ENCODE results near the gene FAM13A.

The FAM13A gene

DNA sequence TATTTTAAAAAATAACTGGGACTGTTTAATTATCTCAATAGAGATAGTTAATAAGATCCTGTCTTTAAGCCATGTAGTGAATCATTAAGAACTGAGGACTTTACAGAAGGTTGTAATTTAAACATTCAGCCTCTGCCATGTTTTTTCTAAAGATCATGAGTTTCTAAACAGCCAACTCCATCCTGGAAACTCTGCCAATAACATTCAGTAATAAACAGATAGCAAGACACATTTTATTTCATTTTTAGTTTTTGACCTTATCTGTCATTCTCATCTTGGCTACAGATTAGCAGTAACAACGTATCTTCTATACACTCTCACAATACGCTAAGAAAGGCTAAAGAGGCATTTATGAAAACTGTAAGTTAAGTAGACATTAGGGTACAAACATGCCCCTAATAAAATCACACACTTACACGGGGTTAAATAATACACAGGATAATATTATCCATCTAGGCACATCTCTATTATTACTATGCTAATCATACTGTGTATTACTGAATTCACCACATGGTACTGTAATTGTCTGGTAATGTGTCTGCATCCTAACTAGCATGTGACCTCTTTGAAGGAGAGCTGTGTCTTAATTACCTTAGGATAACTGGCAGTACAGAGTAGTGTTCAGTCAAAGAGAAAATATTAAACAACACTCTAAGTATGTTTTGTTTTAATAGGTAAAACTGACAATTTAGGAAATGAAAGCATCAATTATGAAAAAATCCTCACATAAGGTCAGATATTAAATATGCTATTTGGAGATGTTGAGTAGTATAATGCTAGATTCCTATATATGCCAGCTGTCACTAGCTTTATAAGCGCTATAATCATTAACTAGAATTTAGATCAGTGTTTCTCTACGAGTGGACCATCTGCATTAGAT is 236.9 kb downstream of the FAM13A start:
- DNase-seq (ENCODE audit: insufficient read length, low spot score) = no peak
- no peak for FAIRE-seq
- TF ChIP-seq SPI1 (IDR thresholded peaks at IDR 0.05; ENCODE audit: low read depth, low read length) (no peak), TAF1 (IDR thresholded peaks at IDR 0.05; ENCODE audit: low read depth, low read length) (no peak), POLR2AphosphoS5 (IDR thresholded peaks at IDR 0.05; ENCODE audit: low read depth, low read length) (no peak), PAX5 (IDR thresholded peaks at IDR 0.05; ENCODE audit: insufficient read depth, low read length, severe bottlenecking) (no peak), POLR2A (IDR thresholded peaks at IDR 0.05; ENCODE audit: low read depth, low read length) (no peak), POU2F2 (IDR thresholded peaks at IDR 0.05; ENCODE audit: low read depth, low read length) (no peak)

DNA sequence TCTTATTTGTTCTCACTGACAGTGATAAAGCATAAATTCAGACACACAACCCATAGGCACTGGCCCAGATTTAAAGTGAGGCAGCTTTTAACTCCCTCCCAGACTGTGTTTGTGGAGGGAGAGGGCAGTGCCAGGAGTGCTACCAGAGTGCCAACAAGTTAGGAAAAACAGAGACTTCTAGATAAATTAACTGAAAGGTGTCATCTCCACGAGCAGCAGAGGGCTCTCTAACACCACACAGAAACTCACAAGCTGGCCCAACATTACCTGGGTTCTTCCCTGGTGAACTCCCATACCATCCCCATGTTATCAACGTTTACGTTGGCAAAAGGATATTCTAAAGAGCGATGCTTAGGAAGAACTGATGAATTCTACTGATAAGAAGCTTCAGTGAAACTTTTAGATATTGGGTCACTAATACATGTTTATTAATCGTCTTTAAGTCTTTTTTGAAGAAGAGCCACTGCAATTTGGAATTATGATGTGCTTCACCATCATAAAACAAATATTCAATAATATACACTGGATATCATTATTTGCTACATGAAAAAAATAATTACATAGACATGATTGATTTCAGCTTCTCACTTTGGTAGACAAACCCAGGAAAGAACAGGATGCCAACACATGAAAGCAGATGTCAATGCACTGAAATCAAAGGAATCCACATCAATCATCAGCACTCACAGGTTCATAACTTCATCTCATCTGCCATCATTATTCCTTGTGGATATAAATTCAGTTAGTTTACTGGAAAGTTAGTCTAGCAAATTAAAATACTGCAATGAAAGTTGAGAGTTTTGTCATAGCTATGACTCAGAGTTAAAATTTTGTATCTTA is 238.1 kb downstream of the FAM13A start:
- FAIRE-seq (peak; percentile 56), DNase-seq (ENCODE audit: insufficient read length, low spot score) (no peak)
- TF ChIP-seq POLR2AphosphoS5 (IDR thresholded peaks at IDR 0.05; ENCODE audit: low read depth, low read length) (no peak), SPI1 (IDR thresholded peaks at IDR 0.05; ENCODE audit: low read depth, low read length) (no peak), POLR2A (IDR thresholded peaks at IDR 0.05; ENCODE audit: low read depth, low read length) (no peak), TAF1 (IDR thresholded peaks at IDR 0.05; ENCODE audit: low read depth, low read length) (no peak), PAX5 (IDR thresholded peaks at IDR 0.05; ENCODE audit: insufficient read depth, low read length, severe bottlenecking) (no peak), POU2F2 (IDR thresholded peaks at IDR 0.05; ENCODE audit: low read depth, low read length) (no peak)

- DNase-seq (ENCODE audit: insufficient read length, low spot score) = no peak
- FAIRE-seq = no peak
- no peak for TF ChIP-seq POLR2AphosphoS5 (IDR thresholded peaks at IDR 0.05; ENCODE audit: low read depth, low read length)
Observed at GRCh38 chr4:88817740-88818139, 239.2 kb downstream of the FAM13A start.

GRCh38 chr4:88816360-88816759 is 240.6 kb downstream of the FAM13A start:
- FAIRE-seq = no peak
- TF ChIP-seq TAF1 (IDR thresholded peaks at IDR 0.05; ENCODE audit: low read depth, low read length) (no peak), PAX5 (IDR thresholded peaks at IDR 0.05; ENCODE audit: insufficient read depth, low read length, severe bottlenecking) (no peak), POU2F2 (IDR thresholded peaks at IDR 0.05; ENCODE audit: low read depth, low read length) (no peak)
- no peak for DNase-seq (ENCODE audit: insufficient read length, low spot score)

- no peak for TF ChIP-seq SPI1 (IDR thresholded peaks at IDR 0.05; ENCODE audit: low read depth, low read length)
- no peak for TF ChIP-seq TAF1 (IDR thresholded peaks at IDR 0.05; ENCODE audit: low read depth, low read length)
- no peak for TF ChIP-seq PAX5 (IDR thresholded peaks at IDR 0.05; ENCODE audit: insufficient read depth, low read length, severe bottlenecking)
- no peak for TF ChIP-seq POLR2A (IDR thresholded peaks at IDR 0.05; ENCODE audit: low read depth, low read length)
- no peak for TF ChIP-seq POU2F2 (IDR thresholded peaks at IDR 0.05; ENCODE audit: low read depth, low read length)
- TF ChIP-seq POLR2AphosphoS5 (IDR thresholded peaks at IDR 0.05; ENCODE audit: low read depth, low read length) = no peak
- DNase-seq (ENCODE audit: insufficient read length, low spot score) (no peak), FAIRE-seq (no peak)
Observed at GRCh38 chr4:88814043-88814617, 242.9 kb downstream of the FAM13A start.

- no peak for TF ChIP-seq POU2F2 (IDR thresholded peaks at IDR 0.05; ENCODE audit: low read depth, low read length)
- TF ChIP-seq TAF1 (IDR thresholded peaks at IDR 0.05; ENCODE audit: low read depth, low read length) = no peak
- TF ChIP-seq SPI1 (IDR thresholded peaks at IDR 0.05; ENCODE audit: low read depth, low read length) = no peak
- TF ChIP-seq POLR2A (IDR thresholded peaks at IDR 0.05; ENCODE audit: low read depth, low read length) = no peak
- TF ChIP-seq PAX5 (IDR thresholded peaks at IDR 0.05; ENCODE audit: insufficient read depth, low read length, severe bottlenecking) = no peak
- no peak for TF ChIP-seq POLR2AphosphoS5 (IDR thresholded peaks at IDR 0.05; ENCODE audit: low read depth, low read length)
- no peak for DNase-seq (ENCODE audit: insufficient read length, low spot score)
- FAIRE-seq = no peak
Observed at GRCh38 chr4:88813013-88813412, 244.0 kb downstream of the FAM13A start.

- TF ChIP-seq POLR2AphosphoS5 (IDR thresholded peaks at IDR 0.05; ENCODE audit: low read depth, low read length) (no peak), PAX5 (IDR thresholded peaks at IDR 0.05; ENCODE audit: insufficient read depth, low read length, severe bottlenecking) (no peak)
- FAIRE-seq (no peak), DNase-seq (ENCODE audit: insufficient read length, low spot score) (no peak)
Observed at GRCh38 chr4:88812420-88812819, 244.6 kb downstream of the FAM13A start.

GRCh38 chr4:88811904-88812303 is 245.1 kb downstream of the FAM13A start:
- FAIRE-seq = no peak
- TF ChIP-seq POLR2AphosphoS5 (IDR thresholded peaks at IDR 0.05; ENCODE audit: low read depth, low read length) (no peak), TAF1 (IDR thresholded peaks at IDR 0.05; ENCODE audit: low read depth, low read length) (no peak), SPI1 (IDR thresholded peaks at IDR 0.05; ENCODE audit: low read depth, low read length) (no peak), POU2F2 (IDR thresholded peaks at IDR 0.05; ENCODE audit: low read depth, low read length) (no peak), POLR2A (IDR thresholded peaks at IDR 0.05; ENCODE audit: low read depth, low read length) (no peak), PAX5 (IDR thresholded peaks at IDR 0.05; ENCODE audit: insufficient read depth, low read length, severe bottlenecking) (no peak)
- DNase-seq (ENCODE audit: insufficient read length, low spot score) = no peak

- no peak for TF ChIP-seq PAX5 (IDR thresholded peaks at IDR 0.05; ENCODE audit: insufficient read depth, low read length, severe bottlenecking)
- no peak for TF ChIP-seq POU2F2 (IDR thresholded peaks at IDR 0.05; ENCODE audit: low read depth, low read length)
- no peak for TF ChIP-seq POLR2AphosphoS5 (IDR thresholded peaks at IDR 0.05; ENCODE audit: low read depth, low read length)
- no peak for TF ChIP-seq SPI1 (IDR thresholded peaks at IDR 0.05; ENCODE audit: low read depth, low read length)
- no peak for TF ChIP-seq TAF1 (IDR thresholded peaks at IDR 0.05; ENCODE audit: low read depth, low read length)
- DNase-seq (ENCODE audit: insufficient read length, low spot score) = no peak
- FAIRE-seq = no peak
Observed at GRCh38 chr4:88810325-88810724, 246.7 kb downstream of the FAM13A start.

All from GM12891 (cell line).